Activated CD8-positive, alpha-beta T cell treated with anti-CD3 and anti-CD28 coated beads for 36 hours (primary cell): ENCODE measurements around the gene DNAH11. TPM values are rescaled to one million over a fixed set of nuclear protein-coding genes. Genes with fewer than 3 reads are reported as not detected.

Experiments used
- ATAC-seq: fragments of 200-7000 bp; cut with Tn5 transposase; one replicate; pipeline ENCODE4 v1.10.0; 2021; ENCODE audit warnings: mild to moderate bottlenecking, moderate library complexity
- CTCF ChIA-PET: fragments of 350-600 bp; sonication (Branson Sonifier 250); formaldehyde crosslinking; loops from one replicate; lab custom pipeline; 2021; ENCODE audit warnings: antibody characterized with exemption; lab: Charles Lee
- POLR2A ChIA-PET: fragments of 350-600 bp; sonication (Branson Sonifier 250); formaldehyde crosslinking; loops from one replicate; lab custom pipeline; 2021; ENCODE audit warnings: antibody characterized with exemption; lab: Charles Lee
- DNase-seq: peaks from one replicate; pipeline ENCODE4 v3.0.0-alpha.2; 2020
- H3K27ac Mint-ChIP-seq: one replicate; pipeline ENCODE4 v1.8.0; 2021; ENCODE audit warnings: mild to moderate bottlenecking, mixed read lengths
- H3K27me3 Mint-ChIP-seq: one replicate; pipeline ENCODE4 v1.8.0; 2021; ENCODE audit warnings: mixed read lengths
- H3K36me3 Mint-ChIP-seq: one replicate; pipeline ENCODE4 v1.8.0; 2021; ENCODE audit warnings: low read depth, mixed read lengths
- H3K4me1 Mint-ChIP-seq: one replicate; pipeline ENCODE4 v1.8.0; 2021; ENCODE audit warnings: low read depth, mixed read lengths
- H3K4me3 Mint-ChIP-seq: one replicate; pipeline ENCODE4 v1.8.0; 2021; ENCODE audit warnings: mild to moderate bottlenecking, moderate library complexity, mixed read lengths
- H3K9me3 Mint-ChIP-seq: one replicate; pipeline ENCODE4 v1.8.0; 2021; ENCODE audit warnings: mixed read lengths
- intact Hi-C: fragments of 100-400 bp; cut with micrococcal nuclease; formaldehyde crosslinking; loops from one replicate; pipeline ENCODE4 v1.10.0; 2022
- total RNA-seq, 2 experiments: library from RNA; stranded (reverse); gene quantifications; one replicate each; pipeline ENCODE4 v1.2.3, GENCODE V29; 2021
- TF ChIP-seq, protein P1 (sequence below): fragments of 200-600 bp; IDR thresholded peaks from one replicate; pipeline ENCODE4 v1.8.0; 2022; ENCODE audit warnings: antibody characterized with exemption, mild to moderate bottlenecking

Gene DNAH11
- total RNA-seq, 2 experiments from 2014 or later: 2.3 to 2.7 TPM

GRCh38 chr7:21702303-21702702 lies 159.5 kb downstream of the DNAH11 start:
- CTCF ChIA-PET: interaction anchor here (0.8 kb wide), 1 partner anchor 21 kb away, joined by 3 read pairs; no protein-coding TSS in a partner anchor
- TF ChIP-seq, protein P1, sequence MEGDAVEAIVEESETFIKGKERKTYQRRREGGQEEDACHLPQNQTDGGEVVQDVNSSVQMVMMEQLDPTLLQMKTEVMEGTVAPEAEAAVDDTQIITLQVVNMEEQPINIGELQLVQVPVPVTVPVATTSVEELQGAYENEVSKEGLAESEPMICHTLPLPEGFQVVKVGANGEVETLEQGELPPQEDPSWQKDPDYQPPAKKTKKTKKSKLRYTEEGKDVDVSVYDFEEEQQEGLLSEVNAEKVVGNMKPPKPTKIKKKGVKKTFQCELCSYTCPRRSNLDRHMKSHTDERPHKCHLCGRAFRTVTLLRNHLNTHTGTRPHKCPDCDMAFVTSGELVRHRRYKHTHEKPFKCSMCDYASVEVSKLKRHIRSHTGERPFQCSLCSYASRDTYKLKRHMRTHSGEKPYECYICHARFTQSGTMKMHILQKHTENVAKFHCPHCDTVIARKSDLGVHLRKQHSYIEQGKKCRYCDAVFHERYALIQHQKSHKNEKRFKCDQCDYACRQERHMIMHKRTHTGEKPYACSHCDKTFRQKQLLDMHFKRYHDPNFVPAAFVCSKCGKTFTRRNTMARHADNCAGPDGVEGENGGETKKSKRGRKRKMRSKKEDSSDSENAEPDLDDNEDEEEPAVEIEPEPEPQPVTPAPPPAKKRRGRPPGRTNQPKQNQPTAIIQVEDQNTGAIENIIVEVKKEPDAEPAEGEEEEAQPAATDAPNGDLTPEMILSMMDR: no peak
- ATAC-seq (no peak), DNase-seq (no peak)
- Mint-ChIP-seq H3K4me3 (no peak overlapping the region), H3K4me1 (no peaks in the 10 kb centered on the region), H3K36me3 (no peaks in the 10 kb centered on the region), H3K27ac (no peak overlapping the region), H3K27me3 (peaks cover 3% of the 10 kb centered on the region), H3K9me3 (peaks cover 5% of the 10 kb centered on the region)
- POLR2A ChIA-PET: no interaction called here
- intact Hi-C loops: no loop called here

DNA sequence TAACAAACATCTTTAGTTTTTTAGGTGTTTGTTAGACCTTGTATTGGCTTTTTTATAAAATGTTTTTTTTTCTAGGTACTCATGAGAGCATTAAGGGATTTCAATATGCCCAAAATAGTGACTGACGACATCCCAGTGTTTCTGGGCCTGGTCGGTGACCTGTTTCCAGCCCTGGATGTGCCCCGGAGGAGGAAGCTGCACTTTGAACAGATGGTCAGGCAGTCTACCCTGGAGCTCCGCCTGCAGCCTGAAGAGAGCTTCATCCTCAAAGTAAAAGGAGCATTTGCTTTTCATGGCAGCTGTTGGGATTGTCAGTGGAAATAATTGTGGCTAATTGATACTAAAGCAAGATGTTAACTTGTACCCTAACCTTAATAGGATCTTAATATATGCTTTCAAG lies 161.5 kb downstream of the DNAH11 start:
- ATAC-seq (no peak), DNase-seq (no peak)
- Mint-ChIP-seq H3K4me3 (no peak overlapping the region), H3K9me3 (peaks cover 5% of the 10 kb centered on the region), H3K4me1 (no peaks in the 10 kb centered on the region), H3K36me3 (no peaks in the 10 kb centered on the region), H3K27ac (no peak overlapping the region), H3K27me3 (peaks cover 3% of the 10 kb centered on the region)
- ChIA-PET POLR2A (no interaction called here), CTCF (no interaction called here)
- intact Hi-C loops: no loop called here
- TF ChIP-seq, protein P1: no peak

DNA sequence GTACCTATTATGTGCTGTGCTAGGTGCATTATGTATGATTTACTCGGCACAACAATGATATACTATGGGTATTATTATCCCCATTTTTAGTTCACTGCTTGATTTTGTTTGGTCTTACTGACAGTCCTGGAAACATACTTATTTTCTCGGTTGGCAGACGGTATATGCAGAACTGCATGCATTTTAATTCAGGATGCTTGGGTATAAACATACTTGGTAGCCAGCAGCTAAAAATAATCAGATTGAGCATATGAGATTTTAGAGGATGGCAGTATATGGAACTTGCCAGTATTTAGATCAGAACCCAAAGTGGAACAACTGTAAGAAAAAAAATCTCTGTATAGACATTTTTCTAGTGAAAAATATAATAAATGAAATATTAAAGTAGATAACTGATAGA lies 163.3 kb downstream of the DNAH11 start:
- ChIA-PET CTCF (no interaction called here), POLR2A (no interaction called here)
- H3K4me1 Mint-ChIP-seq: no peaks in the 10 kb centered on the region
- H3K36me3 Mint-ChIP-seq: no peaks in the 10 kb centered on the region
- no peak overlapping the region for H3K4me3 Mint-ChIP-seq
- TF ChIP-seq, protein P1: no peak
- ATAC-seq (no peak), DNase-seq (no peak)
- H3K27me3 Mint-ChIP-seq: no peaks in the 10 kb centered on the region
- no peak overlapping the region for H3K27ac Mint-ChIP-seq
- no peaks in the 10 kb centered on the region for H3K9me3 Mint-ChIP-seq
- intact Hi-C loops: no loop called here

DNA sequence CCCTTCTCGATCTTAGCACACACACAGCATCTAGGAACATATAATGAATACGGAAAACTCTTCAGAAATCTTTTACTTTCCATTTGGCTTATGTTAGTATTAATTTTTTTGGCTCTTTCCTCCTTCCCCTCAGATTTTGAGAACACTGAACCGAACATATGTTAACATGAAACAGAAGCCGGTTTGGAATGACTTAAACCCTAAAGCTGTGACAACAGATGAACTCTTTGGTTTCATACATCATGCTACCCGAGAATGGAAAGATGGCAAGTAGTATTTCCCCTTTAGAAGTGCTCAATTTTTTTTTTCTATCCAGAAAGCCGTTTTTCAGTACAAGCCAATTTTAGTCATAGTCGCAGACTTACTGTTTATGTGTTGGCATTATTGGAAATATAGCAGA lies 164.7 kb downstream of the DNAH11 start:
- no peak for DNase-seq
- no peak overlapping the region for H3K4me3 Mint-ChIP-seq
- ChIA-PET CTCF (no interaction called here), POLR2A (interaction anchor here (0.6 kb wide), 1 partner anchor 370 kb away, joined by 3 read pairs; no protein-coding TSS in a partner anchor)
- no peaks in the 10 kb centered on the region for H3K9me3 Mint-ChIP-seq
- intact Hi-C loops: no loop called here
- H3K36me3 Mint-ChIP-seq: no peaks in the 10 kb centered on the region
- TF ChIP-seq, protein P1: no peak
- H3K27ac Mint-ChIP-seq: no peak overlapping the region
- no peaks in the 10 kb centered on the region for H3K4me1 Mint-ChIP-seq
- H3K27me3 Mint-ChIP-seq: no peaks in the 10 kb centered on the region
- ATAC-seq: no peak

GRCh38 chr7:21708096-21708495 lies 165.3 kb downstream of the DNAH11 start:
- no peaks in the 10 kb centered on the region for H3K27me3 Mint-ChIP-seq
- CTCF ChIA-PET: no interaction called here
- no peak overlapping the region for H3K4me3 Mint-ChIP-seq
- ATAC-seq: no peak
- H3K4me1 Mint-ChIP-seq: no peaks in the 10 kb centered on the region
- intact Hi-C loops: no loop called here
- TF ChIP-seq, protein P1: no peak
- H3K36me3 Mint-ChIP-seq: no peaks in the 10 kb centered on the region
- POLR2A ChIA-PET: no interaction called here
- DNase-seq: no peak
- H3K27ac Mint-ChIP-seq: no peak overlapping the region
- no peaks in the 10 kb centered on the region for H3K9me3 Mint-ChIP-seq
